Parathyroid adenoma (tissue), 2 donors: ENCODE measurements around the gene ARHGEF2.

Experiments used
- H2AFZ ChIP-seq: fragments of 300-600 bp; sonication (generic); one replicate; pipeline ENCODE4 v1.7.0; 2017; ENCODE audit warnings: antibody characterized with exemption, mild to moderate bottlenecking
- H3K27ac ChIP-seq: fragments of 300-600 bp; sonication (generic); one replicate; pipeline ENCODE4 v1.7.0; 2017
- H3K27me3 ChIP-seq: fragments of 300-600 bp; sonication (generic); one replicate; pipeline ENCODE4 v1.7.0; 2017; ENCODE audit warnings: low read length; ENCODE audit not compliant: control insufficient read depth, insufficient read depth
- H3K36me3 ChIP-seq: fragments of 300-600 bp; sonication (generic); one replicate; pipeline ENCODE4 v1.7.0; 2017; ENCODE audit warnings: low read length; ENCODE audit not compliant: control insufficient read depth, insufficient read depth
- H3K4me1 ChIP-seq: fragments of 300-600 bp; sonication (generic); one replicate; pipeline ENCODE4 v1.7.0; 2017; ENCODE audit warnings: control low read depth
- H3K4me2 ChIP-seq: fragments of 300-600 bp; sonication (generic); one replicate; pipeline ENCODE4 v1.7.0; 2017; ENCODE audit warnings: low read length
- H3K4me3 ChIP-seq: fragments of 300-600 bp; sonication (generic); one replicate; pipeline ENCODE4 v1.7.0; 2017; ENCODE audit warnings: low read depth, low read length
- H3K79me2 ChIP-seq: fragments of 300-600 bp; sonication (generic); one replicate; pipeline ENCODE4 v1.7.0; 2017; ENCODE audit warnings: control low read depth
- H3K9ac ChIP-seq: fragments of 300-600 bp; sonication (generic); one replicate; pipeline ENCODE4 v1.7.0; 2017; ENCODE audit warnings: mild to moderate bottlenecking
- H3K9me3 ChIP-seq: fragments of 300-600 bp; sonication (generic); one replicate; pipeline ENCODE4 v1.7.0; 2017; ENCODE audit warnings: low read length; ENCODE audit not compliant: control insufficient read depth
- TF ChIP-seq, protein P1 (sequence below): fragments of 300-600 bp; sonication (generic); IDR thresholded peaks from one replicate; pipeline ENCODE4 v1.7.0; 2017; ENCODE audit warnings: antibody characterized with exemption, mild to moderate bottlenecking
- donor health status: primary hyperparathyroidism.

The ARHGEF2 gene

GRCh38 chr1:155911156-155912055 is 66.9 kb downstream of the ARHGEF2 start, which contains the start of gene RIT1:
Gene RIT1 (minus strand): TSS chr1:155911349. CDS start chr1:155910761, 588 bp downstream.
- Histone ChIP-seq H3K9me3 (no peaks in the 10 kb centered on the region), H3K9ac (no peak within 1 kb of the TSS), H3K27ac (peak within 1 kb of the TSS; percentile 72), H3K27me3 (no peaks in the 10 kb centered on the region), H3K79me2 (no peaks in the 10 kb centered on the region), H3K4me1 (no peaks in the 10 kb centered on the region), H3K4me3 (peak within 1 kb of the TSS; percentile 58), H3K4me2 (peak within 1 kb of the TSS; percentile 70), H2AFZ (peak within 1 kb of the TSS; percentile 79), H3K36me3 (no peaks in the 10 kb centered on the region)
- TF ChIP-seq, protein P1, sequence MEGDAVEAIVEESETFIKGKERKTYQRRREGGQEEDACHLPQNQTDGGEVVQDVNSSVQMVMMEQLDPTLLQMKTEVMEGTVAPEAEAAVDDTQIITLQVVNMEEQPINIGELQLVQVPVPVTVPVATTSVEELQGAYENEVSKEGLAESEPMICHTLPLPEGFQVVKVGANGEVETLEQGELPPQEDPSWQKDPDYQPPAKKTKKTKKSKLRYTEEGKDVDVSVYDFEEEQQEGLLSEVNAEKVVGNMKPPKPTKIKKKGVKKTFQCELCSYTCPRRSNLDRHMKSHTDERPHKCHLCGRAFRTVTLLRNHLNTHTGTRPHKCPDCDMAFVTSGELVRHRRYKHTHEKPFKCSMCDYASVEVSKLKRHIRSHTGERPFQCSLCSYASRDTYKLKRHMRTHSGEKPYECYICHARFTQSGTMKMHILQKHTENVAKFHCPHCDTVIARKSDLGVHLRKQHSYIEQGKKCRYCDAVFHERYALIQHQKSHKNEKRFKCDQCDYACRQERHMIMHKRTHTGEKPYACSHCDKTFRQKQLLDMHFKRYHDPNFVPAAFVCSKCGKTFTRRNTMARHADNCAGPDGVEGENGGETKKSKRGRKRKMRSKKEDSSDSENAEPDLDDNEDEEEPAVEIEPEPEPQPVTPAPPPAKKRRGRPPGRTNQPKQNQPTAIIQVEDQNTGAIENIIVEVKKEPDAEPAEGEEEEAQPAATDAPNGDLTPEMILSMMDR, result no peak

DNA sequence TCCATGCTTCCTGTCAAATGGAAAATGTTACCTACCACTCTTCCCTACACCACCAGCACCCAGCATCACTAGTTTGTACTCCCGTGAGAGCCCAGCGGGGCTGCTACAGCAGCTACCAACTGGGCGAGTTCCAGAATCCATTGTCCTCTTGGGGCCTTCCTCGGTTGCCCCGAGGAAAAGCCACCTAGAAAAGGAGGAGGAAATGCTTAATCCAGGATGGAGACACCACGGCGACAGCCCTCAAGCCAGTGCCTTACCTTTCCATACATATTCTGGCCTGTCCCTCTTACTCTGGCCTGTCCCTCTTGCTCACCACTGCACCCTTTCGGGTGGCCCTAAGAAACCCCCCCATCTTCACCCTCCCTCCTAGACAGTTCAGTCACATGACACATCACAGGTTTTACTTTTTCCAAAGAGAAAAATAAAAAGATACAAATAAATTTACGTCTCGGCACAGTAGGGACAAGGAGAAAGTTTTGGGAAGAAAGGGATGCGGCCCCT is 67.7 kb downstream of the ARHGEF2 start:
- peak overlapping the region; percentile 72 for H3K27ac ChIP-seq
- no peaks in the 10 kb centered on the region for H3K4me1 ChIP-seq
- H3K4me3 ChIP-seq, result peak overlapping the region; percentile 58
- no peaks in the 10 kb centered on the region for H3K9me3 ChIP-seq
- no peak overlapping the region for H3K9ac ChIP-seq
- H3K79me2 ChIP-seq, result no peaks in the 10 kb centered on the region
- peak overlapping the region; percentile 70 for H3K4me2 ChIP-seq
- TF ChIP-seq, protein P1, result no peak
- H3K36me3 ChIP-seq, result no peaks in the 10 kb centered on the region
- no peaks in the 10 kb centered on the region for H3K27me3 ChIP-seq
- peak overlapping the region; percentile 79 for H2AFZ ChIP-seq

DNA sequence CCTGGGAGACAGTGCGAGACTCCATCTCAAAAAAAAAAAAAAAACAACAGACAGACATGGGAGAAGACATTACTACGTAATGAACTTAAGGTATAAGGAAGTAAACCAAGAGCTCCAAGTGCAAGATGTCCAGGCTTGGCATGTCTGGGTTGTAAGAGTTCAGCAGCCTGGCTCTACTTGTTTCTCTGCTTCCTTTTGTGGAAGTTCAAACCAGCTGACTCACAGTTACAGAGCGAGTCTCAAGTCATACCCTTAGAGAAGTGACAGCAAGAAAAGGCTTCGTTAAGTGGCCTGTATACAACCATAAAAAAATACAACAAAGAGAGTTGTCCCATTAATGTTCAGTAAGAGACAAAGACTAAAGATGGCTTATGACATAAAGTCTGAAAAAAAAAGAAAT is 68.5 kb downstream of the ARHGEF2 start:
- H3K4me2 ChIP-seq, result peak overlapping the region; percentile 70
- no peaks in the 10 kb centered on the region for H3K9me3 ChIP-seq
- H3K79me2 ChIP-seq, result no peaks in the 10 kb centered on the region
- H3K4me3 ChIP-seq, result no peak overlapping the region
- no peak overlapping the region for H3K9ac ChIP-seq
- TF ChIP-seq, protein P1, result no peak
- no peak overlapping the region for H3K27ac ChIP-seq
- H3K36me3 ChIP-seq, result no peaks in the 10 kb centered on the region
- no peaks in the 10 kb centered on the region for H3K27me3 ChIP-seq
- no peak overlapping the region for H2AFZ ChIP-seq
- no peaks in the 10 kb centered on the region for H3K4me1 ChIP-seq

- Histone ChIP-seq H3K4me2 (no peak overlapping the region), H3K9ac (no peak overlapping the region), H3K27me3 (no peaks in the 10 kb centered on the region), H3K79me2 (no peaks in the 10 kb centered on the region), H3K9me3 (no peaks in the 10 kb centered on the region), H3K36me3 (no peaks in the 10 kb centered on the region), H3K4me1 (no peaks in the 10 kb centered on the region), H3K4me3 (no peak overlapping the region), H2AFZ (no peak overlapping the region), H3K27ac (no peak overlapping the region)
- TF ChIP-seq, protein P1, result no peak
Observed at GRCh38 chr1:155904261-155904660, 74.1 kb downstream of the ARHGEF2 start.
